HepG2 (cell line): ENCODE results near the gene SRC. TPM values are rescaled to one million over a fixed set of nuclear protein-coding genes. Genes with fewer than 3 reads are reported as not detected.

Experiments
- CERS6 ChIP-seq: sonication (generic); formaldehyde crosslinking; IDR thresholded peaks from 2 replicates; pipeline ENCODE4 v1.5.0; 2020; ENCODE audit warnings: missing genetic modification reagents
- DDIT3 ChIP-seq: sonication (generic); formaldehyde crosslinking; IDR thresholded peaks from 2 replicates; pipeline ENCODE4 v1.4.0; 2020; ENCODE audit warnings: mild to moderate bottlenecking, missing genetic modification reagents
- DMAP1 ChIP-seq: IDR thresholded peaks from 2 replicates; pipeline ENCODE4 v1.6.1; 2016
- HCFC1 ChIP-seq: fragments of 150-350 bp; IDR thresholded peaks from 2 replicates; pipeline ENCODE4 v1.6.1; 2014; ENCODE audit warnings: low read depth, low read length
- MBD4 ChIP-seq: IDR thresholded peaks from 2 replicates; pipeline ENCODE4 v1.6.1; 2012; ENCODE audit warnings: low read length, inconsistent platforms, borderline replicate concordance
- NCOA1 ChIP-seq: sonication (generic); formaldehyde crosslinking; IDR thresholded peaks from 2 replicates; pipeline ENCODE4 v1.9.0; 2021; ENCODE audit warnings: missing genetic modification reagents
- NFE2L2 ChIP-seq: fragments of 150-350 bp; IDR thresholded peaks from 2 replicates; pipeline ENCODE4 v1.6.1; 2014; ENCODE audit warnings: low read length
- PITX1 ChIP-seq: sonication (generic); formaldehyde crosslinking; IDR thresholded peaks from 2 replicates; pipeline ENCODE4 v1.5.1; 2020; ENCODE audit warnings: mild to moderate bottlenecking, missing genetic modification reagents
- POLR2A ChIP-seq, 2 experiments: IDR thresholded peaks; 2 replicates each; pipeline ENCODE4 v1.6.1; 2011; ENCODE audit warnings: low read depth in 2 of 2, low read length in 2 of 2, mild to moderate bottlenecking in 1 of 2, moderate library complexity in 1 of 2; ENCODE audit not compliant: insufficient read depth in 1 of 2
- RFXANK ChIP-seq: IDR thresholded peaks from 2 replicates; pipeline ENCODE4 v1.6.1; 2016
- SKIL ChIP-seq: sonication (generic); formaldehyde crosslinking; IDR thresholded peaks from 2 replicates; pipeline ENCODE4 v1.8.0; 2022; ENCODE audit warnings: missing genetic modification reagents, mild to moderate bottlenecking, moderate library complexity, borderline replicate concordance
- SNAI1 ChIP-seq: sonication (generic); formaldehyde crosslinking; IDR thresholded peaks from 2 replicates; pipeline ENCODE4 v1.5.0; 2020; ENCODE audit warnings: mild to moderate bottlenecking, missing genetic modification reagents, borderline replicate concordance
- TEAD3 ChIP-seq: optimal IDR thresholded peaks from 2 replicates; pipeline ENCODE3; 2016; ENCODE audit warnings: borderline replicate concordance
- TFDP1 ChIP-seq: IDR thresholded peaks from 2 replicates; pipeline ENCODE4 v1.6.1; 2016; ENCODE audit warnings: missing compliant biosample characterization, missing genetic modification reagents, borderline replicate concordance
- ZBTB20 ChIP-seq: sonication (generic); formaldehyde crosslinking; IDR thresholded peaks from 2 replicates; pipeline ENCODE4 v1.8.1; 2023; ENCODE audit warnings: missing genetic modification reagents, low read depth, mild to moderate bottlenecking, borderline replicate concordance
- ZBTB33 ChIP-seq: sonication (generic); formaldehyde crosslinking; IDR thresholded peaks from 2 replicates; pipeline ENCODE4 v1.4.0; 2020; ENCODE audit warnings: missing genetic modification reagents
- ZBTB8A ChIP-seq: sonication (generic); formaldehyde crosslinking; IDR thresholded peaks from 2 replicates; pipeline ENCODE4 v1.4.0; 2020; ENCODE audit warnings: mild to moderate bottlenecking, low read depth, missing genetic modification reagents, borderline replicate concordance
- ZNF441 ChIP-seq: sonication (generic); formaldehyde crosslinking; IDR thresholded peaks from 2 replicates; pipeline ENCODE4 v1.7.0; 2021; ENCODE audit warnings: missing genetic modification reagents, borderline replicate concordance
- ZNF557 ChIP-seq: sonication (generic); formaldehyde crosslinking; IDR thresholded peaks from 2 replicates; pipeline ENCODE4 v1.4.0; 2020; ENCODE audit warnings: missing genetic modification reagents
- ZNF687 ChIP-seq: sonication (generic); formaldehyde crosslinking; IDR thresholded peaks from 2 replicates; pipeline ENCODE4 v1.5.1; 2020; ENCODE audit warnings: mild to moderate bottlenecking, missing genetic modification reagents, moderate library complexity
- polyA plus RNA-seq, 8 experiments: library from polyadenylated mRNA; depleted of rRNA in 3 of 8; stranded (reverse) in 7 of 8; unstranded in 1 of 8; fragments of >200 nt; fragmentation: Illumina TruSeq in 4 of 8; extraction: Trizol in 4 of 8; gene quantifications; 2 replicates each; pipeline versions ENCODE4 v1.2.1 to v1.2.3, GENCODE V29; 2011 to 2016; ENCODE audit warnings: low read depth in 4 of 8, missing spikeins in 1 of 8, mixed read lengths in 1 of 8; ENCODE audit not compliant: insufficient read depth in 1 of 8
- total RNA-seq, 5 experiments: library from RNA; depleted of rRNA; stranded (reverse); fragments of >200 nt; fragmentation: Illumina TruSeq; extraction: Trizol; gene quantifications; 2 replicates each; pipeline ENCODE4 v1.2.3, GENCODE V29; 2016; ENCODE audit warnings: low read depth in 1 of 5

SRC gene
- total and polyA plus RNA-seq, 2 of the 13 experiments (the other 11 are each of a cell fraction or from before 2014, with no cell fraction given), result 54.7 to 192 TPM

GRCh38 chr20:37358366-37359150, 12.6 kb downstream of the SRC start (continued):
- TF ChIP-seq TFDP1 (CRISPR knock-in tag), result no peak
- TF ChIP-seq TEAD3 (CRISPR knock-in tag), result no peak
- TF ChIP-seq ZBTB8A (CRISPR knock-in tag), result no peak
- TF ChIP-seq NCOA1 (CRISPR knock-in tag), result no peak
- TF ChIP-seq PITX1 (CRISPR knock-in tag), result no peak
- TF ChIP-seq DDIT3 (CRISPR knock-in tag), result no peak
- TF ChIP-seq ZBTB33, result peak; percentile 86
- TF ChIP-seq CERS6 (CRISPR knock-in tag), result 0 out of 2 replicates have a peak, but pooled peaks have one; percentile 25
- no peak for TF ChIP-seq HCFC1
- no peak for TF ChIP-seq SKIL (CRISPR knock-in tag)
- 0 out of 4 replicates have a peak, but pooled peaks of 1 of the 2 experiments have one; percentile 25 for TF ChIP-seq POLR2A (IDR thresholded peaks at IDR 0.05; ENCODE audit: insufficient read depth in 1 of 2, low read depth in 2 of 2, low read length in 2 of 2)
- TF ChIP-seq ZNF557 (CRISPR knock-in tag), result no peak
- no peak for TF ChIP-seq SNAI1 (CRISPR knock-in tag)
- no peak for TF ChIP-seq DMAP1 (CRISPR knock-in tag)
- TF ChIP-seq ZNF687 (CRISPR knock-in tag), result peak; percentile 20; the same call in 1 of the 2 replicates
- TF ChIP-seq RFXANK (CRISPR knock-in tag), result no peak
- no peak for TF ChIP-seq ZNF441 (CRISPR knock-in tag)
- no peak for TF ChIP-seq ZBTB20 (CRISPR knock-in tag)
- no peak for TF ChIP-seq NFE2L2
- TF ChIP-seq MBD4, result no peak
